CD14-positive monocyte (primary cell): ENCODE data around the gene RPL15. TPM values are rescaled to one million over a fixed set of nuclear protein-coding genes. Genes with fewer than 3 reads are reported as not detected.

Experiments
- DNase-seq, 3 donors: peaks; one replicate each; pipeline ENCODE4 v3.0.0-alpha.2; 2011 to 2022
- H2AFZ ChIP-seq: 2 replicates; pipeline ENCODE4 v1.6.0; 2012; ENCODE audit warnings: mild to moderate bottlenecking, low read depth, low read length, inconsistent platforms; ENCODE audit not compliant: insufficient read depth, poor library complexity, severe bottlenecking
- H3K27ac ChIP-seq, 2 donors: 1 replicate in 1 of 2; 2 replicates in 1 of 2; pipeline ENCODE4 v1.5.1; 2012 to 2013; ENCODE audit warnings: low read length in 2 of 2, control low read depth in 1 of 2, inconsistent platforms in 1 of 2, low read depth in 1 of 2, mild to moderate bottlenecking in 1 of 2
- H3K27me3 ChIP-seq, 2 donors: one replicate each; pipeline versions ENCODE4 v1.6.0 to v1.6.1; 2011 to 2013; ENCODE audit warnings: low read length in 2 of 2; ENCODE audit not compliant: control insufficient read depth in 2 of 2, insufficient read depth in 2 of 2
- H3K36me3 ChIP-seq, 2 donors: replicated peaks in 1 of 2; 1 replicate in 1 of 2; 2 replicates in 1 of 2; pipeline versions ENCODE4 v1.5.1 to v1.6.1; 2012 to 2013; ENCODE audit warnings: low read length in 2 of 2, control low read depth in 1 of 2, inconsistent platforms in 1 of 2, mild to moderate bottlenecking in 1 of 2; ENCODE audit not compliant: insufficient read depth in 2 of 2, control insufficient read depth in 1 of 2
- H3K4me1 ChIP-seq, 2 donors: 1 replicate in 1 of 2; 2 replicates in 1 of 2; pipeline versions ENCODE4 v1.5.1 to v1.6.1; 2012 to 2013; ENCODE audit warnings: low read length in 2 of 2, control low read depth in 1 of 2, inconsistent platforms in 1 of 2, mild to moderate bottlenecking in 1 of 2, moderate library complexity in 1 of 2; ENCODE audit not compliant: insufficient read depth in 2 of 2, control insufficient read depth in 1 of 2
- H3K4me2 ChIP-seq: replicated peaks from 2 replicates; pipeline ENCODE3; 2012; ENCODE audit warnings: low read length, moderate library complexity, mild to moderate bottlenecking; ENCODE audit not compliant: poor library complexity, severe bottlenecking; ENCODE audit errors: extremely low read depth
- H3K4me3 ChIP-seq, 3 experiments: fragments of 200-600 bp in 1 of 3; sonication (generic) in 1 of 3; replicated peaks in 1 of 3; 1 replicate in 2 of 3; 2 replicates in 1 of 3; pipeline ENCODE4 v1.5.1; 2011 to 2013; ENCODE audit warnings: low read length in 3 of 3, mild to moderate bottlenecking in 3 of 3, control low read depth in 2 of 3, low read depth in 2 of 3, inconsistent platforms in 1 of 3, moderate library complexity in 1 of 3
- H3K79me2 ChIP-seq: 2 replicates; pipeline ENCODE4 v1.6.0; 2012; ENCODE audit warnings: mild to moderate bottlenecking, control low read depth, inconsistent platforms, low read length, moderate library complexity; ENCODE audit not compliant: insufficient read depth
- H3K9ac ChIP-seq: 2 replicates; pipeline ENCODE4 v1.6.0; 2017; ENCODE audit warnings: low read length, mild to moderate bottlenecking; ENCODE audit not compliant: insufficient read depth, poor library complexity, severe bottlenecking
- H3K9me3 ChIP-seq, 2 donors: replicated peaks in 1 of 2; 1 replicate in 1 of 2; 2 replicates in 1 of 2; pipeline versions ENCODE4 v1.5.1 to v1.6.1; 2012 to 2013; ENCODE audit warnings: low read length in 2 of 2, control low read depth in 1 of 2; ENCODE audit not compliant: control insufficient read depth in 1 of 2, insufficient read depth in 1 of 2
- H4K20me1 ChIP-seq: 2 replicates; pipeline ENCODE4 v1.6.0; 2012; ENCODE audit warnings: mild to moderate bottlenecking, low read length, control low read depth, moderate library complexity; ENCODE audit not compliant: insufficient read depth
- H3K27ac Mint-ChIP-seq, 7 donors: one replicate each; pipeline ENCODE4 v1.8.0; 2020; ENCODE audit warnings: mild to moderate bottlenecking in 7 of 7, mixed read lengths in 7 of 7, moderate library complexity in 6 of 7, inconsistent platforms in 2 of 7
- H3K27me3 Mint-ChIP-seq, 3 donors: one replicate each; pipeline ENCODE4 v1.8.0; 2021 to 2022; ENCODE audit warnings: low read depth in 3 of 3, mild to moderate bottlenecking in 3 of 3, mixed read lengths in 3 of 3, moderate library complexity in 3 of 3, inconsistent platforms in 1 of 3
- H3K36me3 Mint-ChIP-seq, 2 donors: one replicate each; pipeline ENCODE4 v1.8.0; 2020; ENCODE audit warnings: mixed read lengths in 2 of 2, inconsistent platforms in 1 of 2, mild to moderate bottlenecking in 1 of 2
- H3K4me1 Mint-ChIP-seq: one replicate; pipeline ENCODE4 v1.8.0; 2020; ENCODE audit warnings: mild to moderate bottlenecking, mixed read lengths
- H3K4me3 Mint-ChIP-seq, 2 donors: one replicate each; pipeline ENCODE4 v1.8.0; 2020; ENCODE audit warnings: mild to moderate bottlenecking in 2 of 2, mixed read lengths in 2 of 2, moderate library complexity in 1 of 2
- H3K9me3 Mint-ChIP-seq, 7 donors: one replicate each; pipeline ENCODE4 v1.8.0; 2020 to 2022; ENCODE audit warnings: mixed read lengths in 7 of 7, mild to moderate bottlenecking in 6 of 7, moderate library complexity in 6 of 7, inconsistent platforms in 2 of 7
- CTCF ChIP-seq: fragments of 200-600 bp; IDR thresholded peaks from one replicate; pipeline ENCODE4 v1.8.0; 2022; ENCODE audit warnings: antibody characterized with exemption, mild to moderate bottlenecking
- WGBS: methylation state at CpG from one replicate; pipeline ENCODE4 v1.1.5; 2013; ENCODE audit warnings: missing lambda C conversion rate; ENCODE audit not compliant: insufficient coverage; 5-methylcytosine and 5-hydroxymethylcytosine counted together
- intact Hi-C, 2 donors: fragments of 100-400 bp; cut with micrococcal nuclease; formaldehyde crosslinking; loops; one replicate each; pipeline versions ENCODE4 v1.15.0 to v1.15.1; 2023
- polyA plus RNA-seq, 3 donors: library from polyadenylated mRNA; depleted of rRNA in 1 of 3; unstranded in 2 of 3; stranded (reverse) in 1 of 3; fragments of 300-500 nt in 2 of 3; fragments of >200 nt in 1 of 3; fragmentation: Illumina TruSeq in 2 of 3; gene quantifications; 1 replicate in 2 of 3; 2 replicates in 1 of 3; pipeline ENCODE4 v1.2.3, GENCODE V29; 2012 to 2021

Gene RPL15
- polyA plus RNA-seq, 3 donors, result 2,510 to 3,161 (median 2,781) TPM

- Histone ChIP-seq H3K4me2 (peak within 1 kb of the TSS; percentile 88), H3K9ac (peak within 1 kb of the TSS; percentile 78), H3K4me3 (peak within 1 kb of the TSS; percentile 79 to 93 (median 83)), H4K20me1 (peaks cover 6% of the 10 kb centered on the region), H3K4me1 (peaks cover 21 to 23% of the 10 kb centered on the region in 2 donors), H3K36me3 (no peaks in the 10 kb centered on the region), H3K27me3 (peaks cover 6 to 13% of the 10 kb centered on the region in 2 donors), H2AFZ (peak within 1 kb of the TSS; percentile 86), H3K79me2 (peaks cover 25% of the 10 kb centered on the region), H3K27ac (peak within 1 kb of the TSS; percentile 67 to 89), H3K9me3 (no peaks in the 10 kb centered on the region)
- DNase-seq, result peak; percentile 77 to 84 (median 79)
- Mint-ChIP-seq H3K27me3 (peaks cover 16 to 24% (median 21%) of the 10 kb centered on the region in 3 donors), H3K9me3 (peaks cover 0 to 2% (median 0%) of the 10 kb centered on the region in 7 donors), H3K27ac (peak within 1 kb of the TSS; percentile 88 to 96 (median 93)), H3K36me3 (peaks cover 4 to 5% of the 10 kb centered on the region in 2 donors), H3K4me3 (peak within 1 kb of the TSS; percentile 80 to 93), H3K4me1 (peaks cover 29% of the 10 kb centered on the region)
- WGBS, result 0% methylated on average over 87 of the region's 88 CpGs
- no peak for TF ChIP-seq CTCF
- intact Hi-C loops, result loop anchor here in 1 of 2 donors (2.0 to 10.0 kb wide), 3 partner anchors 28 to 1720 kb away; partner anchors contain the start of genes NKIRAS1, RPL15, TOP2B and UBE2E2
Measured at GRCh38 chr3:23944861-23945662, 28.1 kb downstream of the RPL15 start, which contains the start of gene NR1D2. NR1D2 (plus strand) TSS chr3:23945286; CDS start chr3:23945579, 293 bp downstream.

- Histone ChIP-seq H3K4me3 (peak overlapping the region; percentile 26 to 93 (median 83)), H3K9ac (peak overlapping the region; percentile 78), H3K4me2 (peak overlapping the region; percentile 88), H3K9me3 (no peaks in the 10 kb centered on the region), H3K27ac (peak overlapping the region; percentile 35 to 74), H3K27me3 (peaks cover 6 to 13% of the 10 kb centered on the region in 2 donors), H3K79me2 (peaks cover 27% of the 10 kb centered on the region), H3K36me3 (no peaks in the 10 kb centered on the region), H2AFZ (no peak overlapping the region), H4K20me1 (peaks cover 11% of the 10 kb centered on the region), H3K4me1 (peaks cover 26 to 28% of the 10 kb centered on the region in 2 donors)
- H3K27ac Mint-ChIP-seq, result peak overlapping the region in 1 of 7 donors; percentile 25
- peaks cover 4 to 5% of the 10 kb centered on the region in 2 donors for H3K36me3 Mint-ChIP-seq
- intact Hi-C loops, result loop anchor here in 1 of 2 donors (2.0 to 10.0 kb wide), 3 partner anchors 29 to 1719 kb away; partner anchors contain the start of genes NKIRAS1, RPL15, TOP2B and UBE2E2
- peak overlapping the region in 1 of 2 donors; percentile 12 for H3K4me3 Mint-ChIP-seq
- TF ChIP-seq CTCF, result no peak
- H3K4me1 Mint-ChIP-seq, result peaks cover 34% of the 10 kb centered on the region
- H3K27me3 Mint-ChIP-seq, result peaks cover 16 to 24% (median 21%) of the 10 kb centered on the region in 3 donors
- WGBS, result 0% methylated on average over 39 of the region's 39 CpGs
- DNase-seq, result no peak
- H3K9me3 Mint-ChIP-seq, result peaks cover 0 to 2% (median 0%) of the 10 kb centered on the region in 7 donors
Measured at GRCh38 chr3:23945663-23945912, 28.7 kb downstream of the RPL15 start.
